Activated naive CD8-positive, alpha-beta T cell treated with anti-CD3 and anti-CD28 coated beads, Interleukin-2, amount 50 U/mL, for 16 hours (primary cell): ENCODE results near the gene ZNF879.
A peak's percentile ranks its signal among the peaks of the same experiment; 100 is the strongest.

Experiments used
- DNase-seq: peaks from one replicate; pipeline ENCODE4 v3.0.0-alpha.2; 2020; ENCODE audit warnings: low read depth, low spot score

The ZNF879 gene

GRCh38 chr5:179023528-179024189 lies at the start of gene ZNF879:
Gene ZNF879 (plus strand): TSS chr5:179023804. CDS start chr5:179025005, 1,201 bp downstream.
- DNase-seq: peak; percentile 81

- no peak for DNase-seq
These were observed 42.2 kb upstream of the ZNF879 start for GRCh38 chr5:178981381-178981780.

- DNase-seq: no peak
These were observed 40.7 kb upstream of the ZNF879 start for GRCh38 chr5:178982941-178983340.

GRCh38 chr5:178983728-178984127 lies 39.9 kb upstream of the ZNF879 start:
- no peak for DNase-seq

- DNase-seq: no peak
These were observed 39.2 kb upstream of the ZNF879 start for GRCh38 chr5:178984145-178985072.

- no peak for DNase-seq
These were observed 37.2 kb upstream of the ZNF879 start for GRCh38 chr5:178986326-178986960.

- DNase-seq: no peak
These were observed 35.0 kb upstream of the ZNF879 start for GRCh38 chr5:178988436-178989220.

- DNase-seq: no peak
These were observed 34.3 kb upstream of the ZNF879 start for GRCh38 chr5:178989311-178989710.

GRCh38 chr5:178990491-178990890 lies 33.1 kb upstream of the ZNF879 start:
- DNase-seq: no peak

- no peak for DNase-seq
These were observed 32.1 kb upstream of the ZNF879 start for GRCh38 chr5:178991190-178992145.

- DNase-seq: no peak
These were observed 31.2 kb upstream of the ZNF879 start for GRCh38 chr5:178992291-178992895.

- no peak for DNase-seq
These were observed 30.3 kb upstream of the ZNF879 start for GRCh38 chr5:178993236-178993765.

GRCh38 chr5:178993955-178994579 lies 29.5 kb upstream of the ZNF879 start:
- no peak for DNase-seq

GRCh38 chr5:178994580-178995340 lies 28.8 kb upstream of the ZNF879 start, which contains the start of gene GRM6:
Gene GRM6 (minus strand): TSS chr5:178995320. CDS start chr5:178994944, 376 bp downstream.
- DNase-seq: no peak

- no peak for DNase-seq
These were observed 28.3 kb upstream of the ZNF879 start for GRCh38 chr5:178995341-178995690.

GRCh38 chr5:178996156-178996555 lies 27.4 kb upstream of the ZNF879 start:
- DNase-seq: no peak

GRCh38 chr5:178997191-178997590 lies 26.4 kb upstream of the ZNF879 start:
- no peak for DNase-seq

- no peak for DNase-seq
These were observed 25.2 kb upstream of the ZNF879 start for GRCh38 chr5:178998441-178998840.
